Measurements from ENCODE around the gene ODAM.

DNA sequence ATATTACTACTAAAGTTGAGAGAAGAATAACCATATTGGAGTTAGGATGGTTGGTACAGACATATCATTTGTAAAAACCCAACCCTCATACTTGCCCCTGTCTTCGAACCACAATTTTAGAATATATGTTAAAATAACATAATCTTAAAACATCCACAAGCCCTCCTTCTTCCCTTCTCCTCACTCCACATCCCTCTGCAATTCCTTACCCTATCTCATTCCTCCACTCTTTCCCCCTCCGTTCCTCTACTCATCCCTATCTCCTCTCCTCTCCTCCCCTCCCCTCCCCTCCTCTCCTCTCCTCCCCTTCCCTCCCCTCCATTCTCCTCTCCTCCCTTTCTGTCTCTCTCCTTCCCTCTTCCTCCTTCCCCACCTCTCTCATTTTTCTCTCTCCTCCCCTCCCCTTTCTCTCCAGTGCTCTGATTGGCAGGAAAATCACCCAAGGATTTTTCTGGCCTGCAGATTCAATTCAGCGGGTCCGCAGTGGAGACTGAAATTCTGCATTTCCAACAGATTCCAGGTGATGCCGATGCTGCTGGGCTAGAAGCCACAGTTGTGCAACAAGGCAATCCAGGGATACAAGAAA lies 17.4 kb upstream of the ODAM start:
- TF ChIP-seq, protein P1, sequence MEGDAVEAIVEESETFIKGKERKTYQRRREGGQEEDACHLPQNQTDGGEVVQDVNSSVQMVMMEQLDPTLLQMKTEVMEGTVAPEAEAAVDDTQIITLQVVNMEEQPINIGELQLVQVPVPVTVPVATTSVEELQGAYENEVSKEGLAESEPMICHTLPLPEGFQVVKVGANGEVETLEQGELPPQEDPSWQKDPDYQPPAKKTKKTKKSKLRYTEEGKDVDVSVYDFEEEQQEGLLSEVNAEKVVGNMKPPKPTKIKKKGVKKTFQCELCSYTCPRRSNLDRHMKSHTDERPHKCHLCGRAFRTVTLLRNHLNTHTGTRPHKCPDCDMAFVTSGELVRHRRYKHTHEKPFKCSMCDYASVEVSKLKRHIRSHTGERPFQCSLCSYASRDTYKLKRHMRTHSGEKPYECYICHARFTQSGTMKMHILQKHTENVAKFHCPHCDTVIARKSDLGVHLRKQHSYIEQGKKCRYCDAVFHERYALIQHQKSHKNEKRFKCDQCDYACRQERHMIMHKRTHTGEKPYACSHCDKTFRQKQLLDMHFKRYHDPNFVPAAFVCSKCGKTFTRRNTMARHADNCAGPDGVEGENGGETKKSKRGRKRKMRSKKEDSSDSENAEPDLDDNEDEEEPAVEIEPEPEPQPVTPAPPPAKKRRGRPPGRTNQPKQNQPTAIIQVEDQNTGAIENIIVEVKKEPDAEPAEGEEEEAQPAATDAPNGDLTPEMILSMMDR (IDR thresholded peaks at IDR 0.05; ENCODE audit: low read depth, low read length): no peak
- no peak for TF ChIP-seq EZH2phosphoT487 (IDR thresholded peaks at IDR 0.05; ENCODE audit: low read depth)
